Measurements from ENCODE around the gene ZCCHC3. TPM values are rescaled to one million over a fixed set of nuclear protein-coding genes. Genes with fewer than 3 reads are reported as not detected.

ZCCHC3 gene
- total and polyA plus RNA-seq, 4 donors = 2.4 to 22.1 (median 5.6) TPM

GRCh38 chr20:278607-279571 is 18.5 kb upstream of the ZCCHC3 start:
- Histone ChIP-seq H3K36me3 (ENCODE audit: control insufficient read depth in 4 of 4, insufficient read depth in 3 of 4, low read depth in 1 of 4, low read length in 3 of 4) (peaks cover 0 to 21% (median 0%) of the 10 kb centered on the region in 4 donors), H3K4me3 (ENCODE audit: low read depth in 1 of 3, low read length in 3 of 3) (no peak overlapping the region), H3K27me3 (ENCODE audit: control insufficient read depth in 4 of 4, insufficient read depth in 4 of 4, low read length in 3 of 4) (no peaks in the 10 kb centered on the region), H3K27ac (ENCODE audit: low read depth in 1 of 2, low read length in 2 of 2) (no peak overlapping the region), H3K9ac (ENCODE audit: low read depth in 1 of 2, low read length in 2 of 2) (no peak overlapping the region), H3K9me3 (ENCODE audit: control insufficient read depth in 4 of 4, low read length in 3 of 4) (no peaks in the 10 kb centered on the region), H3K4me1 (ENCODE audit: control insufficient read depth in 4 of 4, insufficient read depth in 4 of 4, low read length in 3 of 4) (no peaks in the 10 kb centered on the region)
- peak; percentile 31 for DNase-seq (ENCODE audit: low spot score)
- TF ChIP-seq SP1 (IDR thresholded peaks at IDR 0.05) (no peak), ZBTB33 (IDR thresholded peaks at IDR 0.05) (no peak), RXRA (IDR thresholded peaks at IDR 0.05) (no peak), TAF1 (conservative IDR thresholded peaks at IDR 0.05) (no peak), HNF4A (conservative IDR thresholded peaks at IDR 0.05) (no peak), NR2F2 (IDR thresholded peaks at IDR 0.05) (no peak), GABPA (IDR thresholded peaks at IDR 0.05 in 1 of 2, conservative IDR thresholded peaks at IDR 0.05 in 1 of 2) (no peak), REST (IDR thresholded peaks at IDR 0.05) (no peak), EGR1 (IDR thresholded peaks at IDR 0.05; ENCODE audit: low read depth in 2 of 2) (no peak), FOXA1 (IDR thresholded peaks at IDR 0.05) (no peak), RAD21 (IDR thresholded peaks at IDR 0.05) (no peak), FOXA2 (IDR thresholded peaks at IDR 0.05) (no peak)
- TF ChIP-seq, protein P1, sequence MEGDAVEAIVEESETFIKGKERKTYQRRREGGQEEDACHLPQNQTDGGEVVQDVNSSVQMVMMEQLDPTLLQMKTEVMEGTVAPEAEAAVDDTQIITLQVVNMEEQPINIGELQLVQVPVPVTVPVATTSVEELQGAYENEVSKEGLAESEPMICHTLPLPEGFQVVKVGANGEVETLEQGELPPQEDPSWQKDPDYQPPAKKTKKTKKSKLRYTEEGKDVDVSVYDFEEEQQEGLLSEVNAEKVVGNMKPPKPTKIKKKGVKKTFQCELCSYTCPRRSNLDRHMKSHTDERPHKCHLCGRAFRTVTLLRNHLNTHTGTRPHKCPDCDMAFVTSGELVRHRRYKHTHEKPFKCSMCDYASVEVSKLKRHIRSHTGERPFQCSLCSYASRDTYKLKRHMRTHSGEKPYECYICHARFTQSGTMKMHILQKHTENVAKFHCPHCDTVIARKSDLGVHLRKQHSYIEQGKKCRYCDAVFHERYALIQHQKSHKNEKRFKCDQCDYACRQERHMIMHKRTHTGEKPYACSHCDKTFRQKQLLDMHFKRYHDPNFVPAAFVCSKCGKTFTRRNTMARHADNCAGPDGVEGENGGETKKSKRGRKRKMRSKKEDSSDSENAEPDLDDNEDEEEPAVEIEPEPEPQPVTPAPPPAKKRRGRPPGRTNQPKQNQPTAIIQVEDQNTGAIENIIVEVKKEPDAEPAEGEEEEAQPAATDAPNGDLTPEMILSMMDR (IDR thresholded peaks at IDR 0.05; ENCODE audit: low read depth, low read length, missing input control) = no peak
- TF ChIP-seq, protein P2, sequence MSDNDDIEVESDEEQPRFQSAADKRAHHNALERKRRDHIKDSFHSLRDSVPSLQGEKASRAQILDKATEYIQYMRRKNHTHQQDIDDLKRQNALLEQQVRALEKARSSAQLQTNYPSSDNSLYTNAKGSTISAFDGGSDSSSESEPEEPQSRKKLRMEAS (IDR thresholded peaks at IDR 0.05) = no peak
- WGBS = 83% methylated on average over 88 of the region's 88 CpGs

Data from liver (tissue), 9 donors.